Measurements from ENCODE around the gene NXNL1.

NXNL1 gene

DNA sequence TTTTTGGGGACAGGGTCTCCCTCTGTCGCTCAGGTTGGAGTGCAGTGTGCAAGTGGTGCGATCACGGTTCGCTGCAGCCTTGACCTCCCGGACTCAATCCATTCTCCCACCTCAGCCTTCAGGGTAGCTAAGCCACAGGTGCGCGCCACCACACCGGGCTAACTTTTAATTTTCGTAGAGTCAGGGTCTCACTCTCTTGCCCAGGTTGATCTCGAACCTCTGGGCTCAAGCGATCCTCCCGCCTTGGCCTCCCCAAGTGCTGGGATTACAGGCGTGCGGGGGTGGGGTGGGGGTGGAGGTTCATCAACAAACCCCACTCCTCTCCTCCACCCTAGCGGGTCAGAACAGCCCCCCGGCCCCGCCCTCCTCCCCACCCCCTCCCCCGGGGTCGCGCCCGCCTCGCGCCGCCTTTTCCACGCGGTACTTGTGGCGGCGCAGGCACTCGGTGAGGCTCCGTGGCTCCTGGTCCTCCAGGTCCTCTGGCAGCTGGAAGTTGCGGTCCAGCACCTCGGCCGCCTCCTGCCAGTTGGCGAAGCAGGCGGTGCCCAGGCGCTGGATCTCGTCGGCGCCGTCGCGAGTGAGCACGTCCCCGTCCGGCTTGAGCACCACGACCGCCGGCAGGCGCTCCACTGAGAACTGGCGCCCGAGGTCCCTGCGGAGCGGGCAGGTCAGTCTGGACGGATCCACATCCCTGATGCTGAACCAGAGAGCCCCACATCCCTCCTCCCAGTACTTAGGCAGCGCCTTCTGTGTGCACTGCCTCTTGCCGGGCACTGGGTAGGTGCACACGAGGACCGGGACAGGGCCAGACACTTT lies 5.2 kb downstream of the NXNL1 start:
- no peak for DNase-seq (ENCODE audit: low read depth)

- DNase-seq (ENCODE audit: low read depth), result no peak
These were observed 6.1 kb downstream of the NXNL1 start for GRCh38 chr19:17454576-17455071.

DNA sequence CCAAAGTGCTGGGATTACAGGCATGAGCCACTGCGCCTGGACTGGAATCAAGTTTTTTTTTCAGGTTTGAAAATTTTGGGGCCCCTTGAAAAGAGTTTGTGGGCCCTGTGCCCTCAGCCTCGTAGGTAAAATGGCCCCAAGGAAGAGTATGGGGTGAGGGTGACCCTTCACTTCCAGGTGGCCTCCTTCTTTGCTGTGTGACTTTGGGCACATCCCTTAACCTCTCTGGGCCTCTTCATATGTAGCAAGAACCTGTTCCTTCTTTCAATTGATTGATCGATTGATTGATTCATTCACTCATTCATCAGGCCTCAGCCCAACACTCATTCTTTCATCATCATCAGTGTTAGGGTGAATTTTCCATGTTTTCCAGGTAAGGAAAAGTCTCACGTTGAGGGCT lies 8.9 kb downstream of the NXNL1 start:
- DNase-seq (ENCODE audit: low read depth), result no peak

DNA sequence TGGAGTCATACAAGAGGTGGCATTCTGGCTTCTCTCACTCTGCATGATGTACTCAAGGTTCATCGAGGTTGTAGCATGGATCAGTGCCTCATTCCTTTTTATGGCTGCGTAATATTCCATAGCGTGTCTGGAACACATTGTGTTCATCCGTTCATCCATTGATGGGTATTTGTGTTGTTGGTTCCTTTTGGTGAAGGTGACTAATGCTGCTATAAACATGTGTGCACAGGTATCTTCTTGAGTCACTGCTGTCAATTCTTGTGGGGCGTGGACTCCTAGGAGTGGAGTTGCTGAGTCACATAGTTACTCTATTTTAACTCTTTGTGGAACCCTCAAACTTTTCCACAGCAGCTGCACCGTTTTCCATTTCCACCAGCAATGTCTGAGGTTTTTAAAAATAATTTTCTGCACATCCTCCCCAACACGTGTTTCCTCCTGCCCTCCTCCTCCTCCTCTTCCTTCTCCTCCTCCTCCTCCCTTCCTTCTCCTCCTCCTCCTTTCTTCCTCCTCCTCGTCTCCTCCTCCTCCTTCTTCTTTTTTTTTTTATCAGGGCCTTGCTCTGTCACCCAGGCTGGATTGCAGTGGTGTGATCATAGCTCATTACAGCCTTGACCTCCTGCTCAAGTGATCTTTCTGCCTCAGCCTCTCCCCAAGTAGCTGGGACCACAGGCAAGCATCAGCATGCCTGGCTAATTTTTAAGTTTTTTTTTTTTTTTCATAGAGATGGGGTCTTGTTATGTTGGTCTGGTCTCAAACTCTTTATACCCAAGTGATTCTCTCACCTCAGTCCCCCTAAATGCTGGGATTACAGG lies 10.3 kb downstream of the NXNL1 start:
- no peak for DNase-seq (ENCODE audit: low read depth)

DNA sequence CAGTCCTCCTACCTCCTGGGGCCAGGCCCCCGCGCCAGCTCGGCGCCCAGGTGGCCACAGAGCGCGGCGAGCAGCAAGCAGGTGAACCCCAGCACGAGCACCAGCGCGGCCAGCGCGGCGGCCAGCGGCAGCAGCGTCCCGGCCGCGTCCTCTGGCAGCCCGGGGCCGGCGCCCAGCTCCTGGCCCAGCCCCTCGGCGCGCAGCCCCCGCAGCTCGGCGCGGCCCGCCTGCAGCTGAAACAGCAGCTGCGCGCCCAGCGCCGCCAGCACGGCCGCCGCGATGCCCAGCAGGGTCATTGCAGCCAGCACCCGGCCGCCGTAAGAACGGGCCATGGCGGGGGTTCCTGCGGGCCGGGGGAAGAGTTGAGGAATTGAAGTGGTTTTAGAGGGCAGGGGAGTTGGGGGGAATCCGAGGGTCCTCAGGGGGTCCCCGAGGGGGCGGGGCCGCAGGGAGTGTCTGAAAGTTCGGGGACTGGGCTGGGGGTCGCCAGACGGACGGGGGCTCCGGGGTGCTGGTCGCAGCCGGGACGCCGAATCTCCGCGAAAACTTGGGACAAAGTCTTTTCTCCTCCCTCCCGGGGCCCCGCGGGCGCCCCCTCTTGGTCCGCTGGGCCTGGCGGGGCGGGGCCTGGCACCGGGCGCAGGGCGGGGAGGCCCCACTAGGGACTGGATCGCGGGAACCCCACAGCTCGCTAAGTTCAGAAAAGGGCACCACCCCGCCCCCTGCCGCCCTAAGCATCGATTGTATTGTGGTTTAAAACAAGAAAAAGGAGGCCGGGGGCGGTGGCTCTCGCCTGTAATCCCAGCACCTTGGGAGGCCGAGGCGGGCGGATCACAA lies 12.4 kb downstream of the NXNL1 start, which contains the start of gene TMEM221:
TSS of gene TMEM221 (minus strand) at position 538 of the 837 bp plus-strand sequence. CDS start at position 332, 206 bp downstream.
- DNase-seq (ENCODE audit: low read depth), result no peak

- DNase-seq (ENCODE audit: low read depth), result no peak
These were observed 13.0 kb downstream of the NXNL1 start for GRCh38 chr19:17447704-17448130.

GRCh38 chr19:17445526-17446165 lies 15.1 kb downstream of the NXNL1 start:
- no peak for DNase-seq (ENCODE audit: low read depth)

- DNase-seq (ENCODE audit: low read depth), result no peak
These were observed 19.3 kb downstream of the NXNL1 start for GRCh38 chr19:17441241-17442021.

- DNase-seq (ENCODE audit: low read depth), result no peak
These were observed 23.9 kb downstream of the NXNL1 start for GRCh38 chr19:17436874-17437267.

- no peak for DNase-seq (ENCODE audit: low read depth)
These were observed 24.4 kb downstream of the NXNL1 start for GRCh38 chr19:17436094-17436873.

GRCh38 chr19:17435218-17435617 lies 25.5 kb downstream of the NXNL1 start:
- no peak for DNase-seq (ENCODE audit: low read depth)

GRCh38 chr19:17431417-17431816 lies 29.3 kb downstream of the NXNL1 start:
- no peak for DNase-seq (ENCODE audit: low read depth)

DNA sequence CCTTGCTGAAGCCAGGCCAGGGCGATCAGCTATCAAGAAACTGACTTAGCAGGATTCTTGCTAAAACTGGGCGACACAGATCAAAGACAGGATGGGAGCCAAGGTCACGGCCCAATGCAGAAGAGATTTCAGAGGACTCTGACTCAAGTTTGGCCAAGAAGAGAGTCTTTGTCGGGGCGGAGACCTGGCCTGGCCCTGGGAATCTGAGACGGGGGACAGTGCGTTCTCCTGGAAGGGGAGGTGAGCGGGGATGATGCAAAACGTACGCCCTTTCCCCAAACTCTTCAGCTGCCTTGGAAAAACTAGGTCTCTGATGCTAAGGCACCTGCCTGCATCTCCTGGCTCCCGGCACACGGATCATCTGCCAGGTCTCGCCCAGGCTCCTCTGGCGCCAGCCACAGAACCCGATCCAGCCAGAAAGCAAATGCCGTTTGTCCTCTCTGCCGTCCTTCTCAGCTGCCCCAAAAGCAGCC lies 31.0 kb downstream of the NXNL1 start:
- no peak for DNase-seq (ENCODE audit: low read depth)

- DNase-seq (ENCODE audit: low read depth), result no peak
These were observed 35.9 kb downstream of the NXNL1 start for GRCh38 chr19:17424743-17425365.

GRCh38 chr19:17423429-17424208 lies 37.1 kb downstream of the NXNL1 start:
- DNase-seq (ENCODE audit: low read depth), result no peak

DNA sequence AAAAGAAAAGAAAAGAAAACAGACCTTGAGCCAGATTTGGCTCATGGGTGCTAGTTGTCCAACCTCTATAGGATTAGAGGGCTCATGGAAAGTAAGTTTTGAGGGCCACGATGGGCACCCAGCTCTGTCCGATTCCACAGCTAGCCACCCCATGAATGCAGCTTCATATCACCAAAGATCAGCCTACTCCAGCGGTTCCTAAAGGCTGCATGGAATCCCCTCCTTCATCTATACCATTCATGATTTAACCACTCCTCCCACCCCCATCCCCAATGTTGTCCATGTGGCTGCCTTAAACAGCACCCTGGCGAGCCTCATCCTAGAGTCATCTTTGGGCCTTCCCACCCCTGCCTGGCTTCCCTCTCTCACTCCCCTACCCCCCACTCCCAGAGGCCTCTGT lies 38.8 kb downstream of the NXNL1 start:
- no peak for DNase-seq (ENCODE audit: low read depth)

DNA sequence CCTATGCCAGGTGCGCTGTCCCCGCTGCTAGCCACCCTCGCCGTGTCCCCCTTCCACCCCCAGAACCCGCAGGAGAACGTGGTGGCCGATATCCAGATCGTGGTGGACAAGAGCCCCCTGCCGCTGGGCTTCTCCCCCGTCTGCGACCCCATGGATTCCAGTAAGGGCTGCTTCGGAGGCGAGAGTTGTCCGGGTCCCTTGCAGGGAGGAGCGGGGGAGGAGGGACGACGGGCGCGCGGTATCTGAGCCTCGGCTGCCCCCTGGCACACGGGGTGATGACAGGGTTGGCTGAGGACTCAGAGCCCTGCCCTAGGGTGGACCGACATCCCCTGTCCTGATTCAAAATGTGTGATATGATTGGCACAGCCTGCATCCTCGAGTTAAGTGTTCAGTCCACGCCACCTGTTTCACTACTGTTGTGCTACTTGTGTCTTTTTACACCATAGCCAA lies 40.2 kb downstream of the NXNL1 start:
- no peak for DNase-seq (ENCODE audit: low read depth)
